Psoas muscle (tissue), 8 donors: ENCODE results near the gene ZNF561. TPM values are rescaled to one million over a fixed set of nuclear protein-coding genes. Genes with fewer than 3 reads are reported as not detected.

Experiments used
- ATAC-seq, 4 donors: fragments of 200-7000 bp; cut with Tn5 transposase; one replicate each; pipeline ENCODE4 v1.9.1; 2020; ENCODE audit warnings: moderate library complexity in 3 of 4, mild to moderate bottlenecking in 2 of 4
- DNase-seq, 2 donors: peaks; one replicate each; pipeline ENCODE4 v3.0.0-alpha.2; 2020
- H3K27ac ChIP-seq: fragments of 200-600 bp; one replicate; pipeline ENCODE4 v1.8.0; 2022
- H3K27me3 ChIP-seq, 3 donors: fragments of 200-600 bp in 1 of 3; one replicate each; pipeline versions ENCODE4 v1.6.1 to v1.8.0; 2013 to 2022; ENCODE audit warnings: low read length in 2 of 3, mild to moderate bottlenecking in 2 of 3, moderate library complexity in 1 of 3; ENCODE audit not compliant: insufficient read depth in 3 of 3
- H3K36me3 ChIP-seq, 2 donors: fragments of 200-600 bp in 1 of 2; one replicate each; pipeline versions ENCODE4 v1.6.1 to v1.8.0; 2013 to 2022; ENCODE audit warnings: low read depth in 1 of 2, mild to moderate bottlenecking in 1 of 2, moderate library complexity in 1 of 2; ENCODE audit not compliant: insufficient read depth in 1 of 2
- H3K4me1 ChIP-seq: fragments of 200-600 bp; one replicate; pipeline ENCODE4 v1.8.0; 2022
- H3K4me3 ChIP-seq: fragments of 200-600 bp; one replicate; pipeline ENCODE4 v1.8.0; 2022; ENCODE audit warnings: mild to moderate bottlenecking
- H3K9me3 ChIP-seq: fragments of 200-600 bp; one replicate; pipeline ENCODE4 v1.8.0; 2022
- CTCF ChIP-seq: fragments of 200-600 bp; IDR thresholded peaks from one replicate; pipeline ENCODE4 v1.8.0; 2022; ENCODE audit warnings: antibody characterized with exemption
- WGBS, 3 donors: extraction: QIAGEN DNeasy Blood & Tissue Kit; methylation state at CpG; one replicate each; pipeline versions ENCODE4 v1.1.6 to v1.1.7; 2013; 5-methylcytosine and 5-hydroxymethylcytosine counted together
- intact Hi-C, 2 donors: fragments of 100-400 bp; cut with DNase I; formaldehyde crosslinking; loops; one replicate each; pipeline versions ENCODE4 v1.11.0 to v1.14.2; 2022
- polyA plus RNA-seq, 3 donors: library from polyadenylated mRNA; stranded (reverse); fragments of 200-250 nt; gene quantifications; one replicate each; pipeline ENCODE4 v1.2.3, GENCODE V29; 2013
- total RNA-seq, 4 donors: library from RNA; stranded (reverse); fragmentation: NEBNext Ultra II Directional in 2 of 4; extraction: Animal tissue kit (Norgen Biotek cat#: 25700) in 2 of 4; gene quantifications; one replicate each; pipeline versions ENCODE4 v1.2.1 to v1.2.4, GENCODE V29; 2021 to 2023
- donor health status: healthy with polysubstance abuse.
- donor health status: DM: no; HTN: no; CAD: no; lungs with moderate emphysema.
- donor health status: Bipolar disorder and iron deficiency.
- donor health status: healthy.
- donor health status: DM: yes; HTN: yes; CAD: no.
- donor health status: DM: no; HTN: no; CAD: no.
- donor health status: DM: no; HTN: no; CAD: no.
- donor health status: DM: yes; HTN: yes; CAD: no.

ZNF561 gene
- total and polyA plus RNA-seq, 7 donors: 8.2 to 20.5 (median 14.4) TPM

- H3K4me1 ChIP-seq: no peaks in the 10 kb centered on the region
- H3K4me3 ChIP-seq: no peak overlapping the region
- no peak overlapping the region for H3K27ac ChIP-seq
- intact Hi-C loops: no loop called here
- no peaks in the 10 kb centered on the region for H3K9me3 ChIP-seq
- ATAC-seq (no peak), DNase-seq (no peak)
- peaks cover 8 to 29% of the 10 kb centered on the region in 2 donors for H3K36me3 ChIP-seq
- no peak for TF ChIP-seq CTCF
- 96 to 97% (median 97%) methylated on average over 5 of the region's 5 CpGs for WGBS, 3 donors
- no peaks in the 10 kb centered on the region for H3K27me3 ChIP-seq
These were observed 15.0 kb upstream of the ZNF561 start for GRCh38 chr19:9636018-9636417.

GRCh38 chr19:9627856-9628255 lies 6.8 kb upstream of the ZNF561 start:
- Histone ChIP-seq H3K27ac (no peak overlapping the region), H3K4me1 (no peaks in the 10 kb centered on the region), H3K4me3 (no peak overlapping the region), H3K9me3 (no peaks in the 10 kb centered on the region), H3K36me3 (peaks cover 10 to 13% of the 10 kb centered on the region in 2 donors), H3K27me3 (no peaks in the 10 kb centered on the region)
- ATAC-seq (no peak), DNase-seq (no peak)
- intact Hi-C loops: loop anchor here (2.0 to 10.0 kb wide), 3 partner anchors 137 to 165 kb away; partner anchors contain the start of gene ZNF846 (in 1 of the 2)
- 70 to 83% (median 76%) methylated on average over 2 of the region's 2 CpGs for WGBS, 3 donors
- TF ChIP-seq CTCF: no peak

GRCh38 chr19:9622531-9622930 lies 1.5 kb upstream of the ZNF561 start:
- no peak for TF ChIP-seq CTCF
- H3K27me3 ChIP-seq: no peaks in the 10 kb centered on the region
- H3K36me3 ChIP-seq: peaks cover 14 to 28% of the 10 kb centered on the region in 2 donors
- ATAC-seq (no peak), DNase-seq (no peak)
- WGBS, 3 donors: 69 to 82% (median 79%) methylated on average over 2 of the region's 2 CpGs
- intact Hi-C loops: loop anchor here in 1 of 2 donors (5.0 to 10.0 kb wide), 2 partner anchors 40 to 142 kb away; partner anchors contain the start of genes ZNF121 and ZNF846
- H3K27ac ChIP-seq: no peak overlapping the region
- no peak overlapping the region for H3K4me3 ChIP-seq
- H3K9me3 ChIP-seq: no peaks in the 10 kb centered on the region
- peaks cover 15% of the 10 kb centered on the region for H3K4me1 ChIP-seq

GRCh38 chr19:9620842-9621155 lies 233 bp downstream of the ZNF561 start:
- H3K4me3 ChIP-seq: peak overlapping the region; percentile 94
- no peaks in the 10 kb centered on the region for H3K9me3 ChIP-seq
- no peak for TF ChIP-seq CTCF
- H3K36me3 ChIP-seq: peaks cover 17 to 40% of the 10 kb centered on the region in 2 donors
- ATAC-seq (peak in 1 of 4 donors; percentile 79), DNase-seq (no peak)
- H3K27me3 ChIP-seq: no peaks in the 10 kb centered on the region
- intact Hi-C loops: loop anchor here in 1 of 2 donors (5.0 to 10.0 kb wide), 2 partner anchors 38 to 144 kb away; partner anchors contain the start of genes ZNF121 and ZNF846
- H3K4me1 ChIP-seq: peaks cover 15% of the 10 kb centered on the region
- 0 to 1% (median 0%) methylated on average over 16 of the region's 16 CpGs for WGBS, 3 donors
- H3K27ac ChIP-seq: peak overlapping the region; percentile 84

- H3K27me3 ChIP-seq: no peaks in the 10 kb centered on the region
- DNase-seq: no peak
- no peak for ATAC-seq
- H3K27ac ChIP-seq: no peak overlapping the region
- peaks cover 25% of the 10 kb centered on the region for H3K9me3 ChIP-seq
- peaks cover 45 to 90% of the 10 kb centered on the region in 2 donors for H3K36me3 ChIP-seq
- intact Hi-C loops: no loop called here
- peaks cover 8% of the 10 kb centered on the region for H3K4me1 ChIP-seq
- H3K4me3 ChIP-seq: no peak overlapping the region
- TF ChIP-seq CTCF: no peak
These were observed 5.2 kb downstream of the ZNF561 start for GRCh38 chr19:9615844-9616243.
